Measurements from ENCODE around the gene TMEM247. TPM values are rescaled to one million over a fixed set of nuclear protein-coding genes. Genes with fewer than 3 reads are reported as not detected.

The TMEM247 gene
- total and polyA plus RNA-seq, 2 of the 8 experiments (the other 6 are each of a cell fraction or from before 2014, with no cell fraction given): not detected

DNA sequence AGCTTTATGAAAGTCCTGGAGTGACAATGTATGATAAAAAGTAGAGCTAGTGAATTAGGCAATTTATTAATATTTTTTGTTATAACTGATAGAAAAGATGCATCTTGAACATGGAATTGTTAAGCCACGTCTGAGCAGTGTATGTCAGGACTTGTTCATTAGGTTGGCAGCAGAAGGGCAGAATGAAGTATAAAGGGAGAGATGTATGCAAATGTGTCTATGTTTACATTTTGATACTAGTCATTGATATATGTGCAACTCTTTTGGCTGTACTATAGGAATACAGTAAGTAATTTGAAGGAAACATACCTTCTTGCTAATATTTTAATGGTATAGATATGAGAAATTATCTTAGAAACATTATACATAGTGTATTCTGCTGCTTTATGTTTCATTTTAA is 49.0 kb upstream of the TMEM247 start (continued):
- TF ChIP-seq, protein P1, sequence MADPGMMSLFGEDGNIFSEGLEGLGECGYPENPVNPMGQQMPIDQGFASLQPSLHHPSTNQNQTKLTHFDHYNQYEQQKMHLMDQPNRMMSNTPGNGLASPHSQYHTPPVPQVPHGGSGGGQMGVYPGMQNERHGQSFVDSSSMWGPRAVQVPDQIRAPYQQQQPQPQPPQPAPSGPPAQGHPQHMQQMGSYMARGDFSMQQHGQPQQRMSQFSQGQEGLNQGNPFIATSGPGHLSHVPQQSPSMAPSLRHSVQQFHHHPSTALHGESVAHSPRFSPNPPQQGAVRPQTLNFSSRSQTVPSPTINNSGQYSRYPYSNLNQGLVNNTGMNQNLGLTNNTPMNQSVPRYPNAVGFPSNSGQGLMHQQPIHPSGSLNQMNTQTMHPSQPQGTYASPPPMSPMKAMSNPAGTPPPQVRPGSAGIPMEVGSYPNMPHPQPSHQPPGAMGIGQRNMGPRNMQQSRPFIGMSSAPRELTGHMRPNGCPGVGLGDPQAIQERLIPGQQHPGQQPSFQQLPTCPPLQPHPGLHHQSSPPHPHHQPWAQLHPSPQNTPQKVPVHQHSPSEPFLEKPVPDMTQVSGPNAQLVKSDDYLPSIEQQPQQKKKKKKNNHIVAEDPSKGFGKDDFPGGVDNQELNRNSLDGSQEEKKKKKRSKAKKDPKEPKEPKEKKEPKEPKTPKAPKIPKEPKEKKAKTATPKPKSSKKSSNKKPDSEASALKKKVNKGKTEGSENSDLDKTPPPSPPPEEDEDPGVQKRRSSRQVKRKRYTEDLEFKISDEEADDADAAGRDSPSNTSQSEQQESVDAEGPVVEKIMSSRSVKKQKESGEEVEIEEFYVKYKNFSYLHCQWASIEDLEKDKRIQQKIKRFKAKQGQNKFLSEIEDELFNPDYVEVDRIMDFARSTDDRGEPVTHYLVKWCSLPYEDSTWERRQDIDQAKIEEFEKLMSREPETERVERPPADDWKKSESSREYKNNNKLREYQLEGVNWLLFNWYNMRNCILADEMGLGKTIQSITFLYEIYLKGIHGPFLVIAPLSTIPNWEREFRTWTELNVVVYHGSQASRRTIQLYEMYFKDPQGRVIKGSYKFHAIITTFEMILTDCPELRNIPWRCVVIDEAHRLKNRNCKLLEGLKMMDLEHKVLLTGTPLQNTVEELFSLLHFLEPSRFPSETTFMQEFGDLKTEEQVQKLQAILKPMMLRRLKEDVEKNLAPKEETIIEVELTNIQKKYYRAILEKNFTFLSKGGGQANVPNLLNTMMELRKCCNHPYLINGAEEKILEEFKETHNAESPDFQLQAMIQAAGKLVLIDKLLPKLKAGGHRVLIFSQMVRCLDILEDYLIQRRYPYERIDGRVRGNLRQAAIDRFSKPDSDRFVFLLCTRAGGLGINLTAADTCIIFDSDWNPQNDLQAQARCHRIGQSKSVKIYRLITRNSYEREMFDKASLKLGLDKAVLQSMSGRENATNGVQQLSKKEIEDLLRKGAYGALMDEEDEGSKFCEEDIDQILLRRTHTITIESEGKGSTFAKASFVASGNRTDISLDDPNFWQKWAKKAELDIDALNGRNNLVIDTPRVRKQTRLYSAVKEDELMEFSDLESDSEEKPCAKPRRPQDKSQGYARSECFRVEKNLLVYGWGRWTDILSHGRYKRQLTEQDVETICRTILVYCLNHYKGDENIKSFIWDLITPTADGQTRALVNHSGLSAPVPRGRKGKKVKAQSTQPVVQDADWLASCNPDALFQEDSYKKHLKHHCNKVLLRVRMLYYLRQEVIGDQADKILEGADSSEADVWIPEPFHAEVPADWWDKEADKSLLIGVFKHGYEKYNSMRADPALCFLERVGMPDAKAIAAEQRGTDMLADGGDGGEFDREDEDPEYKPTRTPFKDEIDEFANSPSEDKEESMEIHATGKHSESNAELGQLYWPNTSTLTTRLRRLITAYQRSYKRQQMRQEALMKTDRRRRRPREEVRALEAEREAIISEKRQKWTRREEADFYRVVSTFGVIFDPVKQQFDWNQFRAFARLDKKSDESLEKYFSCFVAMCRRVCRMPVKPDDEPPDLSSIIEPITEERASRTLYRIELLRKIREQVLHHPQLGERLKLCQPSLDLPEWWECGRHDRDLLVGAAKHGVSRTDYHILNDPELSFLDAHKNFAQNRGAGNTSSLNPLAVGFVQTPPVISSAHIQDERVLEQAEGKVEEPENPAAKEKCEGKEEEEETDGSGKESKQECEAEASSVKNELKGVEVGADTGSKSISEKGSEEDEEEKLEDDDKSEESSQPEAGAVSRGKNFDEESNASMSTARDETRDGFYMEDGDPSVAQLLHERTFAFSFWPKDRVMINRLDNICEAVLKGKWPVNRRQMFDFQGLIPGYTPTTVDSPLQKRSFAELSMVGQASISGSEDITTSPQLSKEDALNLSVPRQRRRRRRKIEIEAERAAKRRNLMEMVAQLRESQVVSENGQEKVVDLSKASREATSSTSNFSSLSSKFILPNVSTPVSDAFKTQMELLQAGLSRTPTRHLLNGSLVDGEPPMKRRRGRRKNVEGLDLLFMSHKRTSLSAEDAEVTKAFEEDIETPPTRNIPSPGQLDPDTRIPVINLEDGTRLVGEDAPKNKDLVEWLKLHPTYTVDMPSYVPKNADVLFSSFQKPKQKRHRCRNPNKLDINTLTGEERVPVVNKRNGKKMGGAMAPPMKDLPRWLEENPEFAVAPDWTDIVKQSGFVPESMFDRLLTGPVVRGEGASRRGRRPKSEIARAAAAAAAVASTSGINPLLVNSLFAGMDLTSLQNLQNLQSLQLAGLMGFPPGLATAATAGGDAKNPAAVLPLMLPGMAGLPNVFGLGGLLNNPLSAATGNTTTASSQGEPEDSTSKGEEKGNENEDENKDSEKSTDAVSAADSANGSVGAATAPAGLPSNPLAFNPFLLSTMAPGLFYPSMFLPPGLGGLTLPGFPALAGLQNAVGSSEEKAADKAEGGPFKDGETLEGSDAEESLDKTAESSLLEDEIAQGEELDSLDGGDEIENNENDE (IDR thresholded peaks at IDR 0.05; ENCODE audit: insufficient replicate concordance, low read length): no peak
- TF ChIP-seq ASH2L (IDR thresholded peaks at IDR 0.05; ENCODE audit: low read length) (no peak), TAF7 (optimal IDR thresholded peaks at IDR 0.05; ENCODE audit: borderline replicate concordance, low read depth, low read length) (no peak), CREB1 (IDR thresholded peaks at IDR 0.05) (no peak), JUND (IDR thresholded peaks at IDR 0.05; ENCODE audit: low read length) (no peak), SUZ12 (IDR thresholded peaks at IDR 0.05; ENCODE audit: low read length) (no peak)

All from H1 (cell line).